HG03066 (cell line): ENCODE results near the gene KIAA1671.
"Not testable (repeated sequence)": the region's sequence is repeated elsewhere in the genome, so short reads cannot be mapped to it uniquely, and the experiment has no call there.

ENCODE experiments used
- ATAC-seq: cut with Tn5 transposase; IDR thresholded peaks from one replicate; pipeline ENCODE4 v1.9.1; 2021; ENCODE audit warnings: low read depth; ENCODE audit not compliant: unreplicated experiment

KIAA1671 gene

GRCh38 chr22:25182131-25183110 lies 229.9 kb downstream of the KIAA1671 start:
- no peak for ATAC-seq

GRCh38 chr22:25183949-25184619 lies 231.6 kb downstream of the KIAA1671 start:
- ATAC-seq, result no peak

- ATAC-seq, result no peak
These were observed 233.6 kb downstream of the KIAA1671 start for GRCh38 chr22:25186140-25186539.

- ATAC-seq, result no peak
These were observed 235.0 kb downstream of the KIAA1671 start for GRCh38 chr22:25187469-25187868.

GRCh38 chr22:25192406-25192805 lies 239.9 kb downstream of the KIAA1671 start:
- ATAC-seq, result no peak

GRCh38 chr22:25193130-25193529 lies 240.6 kb downstream of the KIAA1671 start:
- ATAC-seq, result no peak

- ATAC-seq, result no peak
These were observed 241.0 kb downstream of the KIAA1671 start for GRCh38 chr22:25193548-25193947.

- no peak for ATAC-seq
These were observed 243.8 kb downstream of the KIAA1671 start for GRCh38 chr22:25196326-25196725.

GRCh38 chr22:25197340-25197739 lies 244.8 kb downstream of the KIAA1671 start:
- ATAC-seq, result no peak

GRCh38 chr22:25199731-25200520 lies 247.4 kb downstream of the KIAA1671 start, which contains the start of gene CRYBB3:
TSS of gene CRYBB3 (plus strand) at chr22:25199858. CDS start at chr22:25201397, 1,539 bp downstream.
- no peak for ATAC-seq

- ATAC-seq, result no peak
These were observed 248.5 kb downstream of the KIAA1671 start for GRCh38 chr22:25200967-25201366.

GRCh38 chr22:25201557-25202273 lies 249.2 kb downstream of the KIAA1671 start:
- ATAC-seq, result no peak

GRCh38 chr22:25202290-25202921 lies 249.9 kb downstream of the KIAA1671 start:
- ATAC-seq, result no peak

GRCh38 chr22:25203082-25203481 lies 250.6 kb downstream of the KIAA1671 start:
- ATAC-seq, result no peak

- not testable (repeated sequence) for ATAC-seq
These were observed 252.0 kb downstream of the KIAA1671 start for GRCh38 chr22:25204547-25204946.

GRCh38 chr22:25205847-25206246 lies 253.3 kb downstream of the KIAA1671 start:
- ATAC-seq, result no peak

- no peak for ATAC-seq
These were observed 254.5 kb downstream of the KIAA1671 start for GRCh38 chr22:25206998-25207397.

GRCh38 chr22:25207553-25208157 lies 255.1 kb downstream of the KIAA1671 start:
- ATAC-seq, result no peak

GRCh38 chr22:25208328-25208727 lies 255.8 kb downstream of the KIAA1671 start:
- no peak for ATAC-seq
